Neutrophil (primary cell): ENCODE results near the gene PTGES2.

ENCODE experiments used
- H3K27ac ChIP-seq: fragments of 200-600 bp; sonication (generic); 2 replicates; pipeline ENCODE4 v1.5.1; 2016; ENCODE audit warnings: mild to moderate bottlenecking, moderate library complexity
- H3K27me3 ChIP-seq: fragments of 200-600 bp; sonication (generic); 2 replicates; pipeline ENCODE4 v1.6.0; 2016; ENCODE audit warnings: mild to moderate bottlenecking
- H3K36me3 ChIP-seq: fragments of 200-600 bp; sonication (generic); 2 replicates; pipeline ENCODE4 v1.5.1; 2017
- H3K4me1 ChIP-seq, 2 experiments: fragments of 200-600 bp in 1 of 2; sonication (generic) in 1 of 2; 1 replicate in 1 of 2; 2 replicates in 1 of 2; pipeline versions ENCODE4 v1.5.1 to v1.6.1; 2013 to 2016; ENCODE audit warnings: low read depth in 1 of 2, low read length in 1 of 2, mild to moderate bottlenecking in 1 of 2, moderate library complexity in 1 of 2; ENCODE audit not compliant: control insufficient read depth in 1 of 2, insufficient read depth in 1 of 2
- H3K4me3 ChIP-seq, 2 experiments: fragments of 200-600 bp in 1 of 2; sonication (generic) in 1 of 2; 1 replicate in 1 of 2; 2 replicates in 1 of 2; pipeline ENCODE4 v1.5.1; 2013 to 2016; ENCODE audit warnings: low read depth in 1 of 2, low read length in 1 of 2, mild to moderate bottlenecking in 1 of 2, moderate library complexity in 1 of 2
- H3K9me3 ChIP-seq: fragments of 200-600 bp; sonication (generic); 2 replicates; pipeline ENCODE4 v1.5.1; 2016
- CTCF ChIP-seq: fragments of 200-600 bp; sonication (generic); IDR thresholded peaks from 2 replicates; pipeline ENCODE4 v1.5.1; 2016; ENCODE audit warnings: antibody characterized with exemption

Gene PTGES2

GRCh38 chr9:128144239-128145181 is 17.0 kb upstream of the PTGES2 start:
- Histone ChIP-seq H3K4me3 (peak overlapping the region in 1 of 2 experiments; percentile 23), H3K27me3 (no peaks in the 10 kb centered on the region), H3K27ac (peak overlapping the region; percentile 85)

GRCh38 chr9:128143525-128144238 is 16.2 kb upstream of the PTGES2 start:
- no peaks in the 10 kb centered on the region for H3K9me3 ChIP-seq
- peaks cover 68 to 77% of the 10 kb centered on the region in 2 experiments for H3K4me1 ChIP-seq
- H3K4me3 ChIP-seq = peak overlapping the region; percentile 21 to 23
- H3K27ac ChIP-seq = peak overlapping the region; percentile 85
- no peaks in the 10 kb centered on the region for H3K36me3 ChIP-seq
- no peak for TF ChIP-seq CTCF
- H3K27me3 ChIP-seq = no peaks in the 10 kb centered on the region

More at GRCh38 chr9:128144239-128145181, 17.0 kb upstream of the PTGES2 start:
- Histone ChIP-seq H3K36me3 (no peaks in the 10 kb centered on the region), H3K4me1 (peaks cover 76 to 82% of the 10 kb centered on the region in 2 experiments), H3K9me3 (no peaks in the 10 kb centered on the region)
- no peak for TF ChIP-seq CTCF

- H3K4me1 ChIP-seq = peaks cover 60 to 72% of the 10 kb centered on the region in 2 experiments
- no peaks in the 10 kb centered on the region for H3K27me3 ChIP-seq
- TF ChIP-seq CTCF = no peak
- H3K27ac ChIP-seq = peak overlapping the region; percentile 85
- no peaks in the 10 kb centered on the region for H3K36me3 ChIP-seq
- H3K4me3 ChIP-seq = peak overlapping the region in 1 of 2 experiments; percentile 21
- no peaks in the 10 kb centered on the region for H3K9me3 ChIP-seq
Observed at GRCh38 chr9:128142596-128142995, 15.1 kb upstream of the PTGES2 start.

GRCh38 chr9:128142061-128142460 is 14.5 kb upstream of the PTGES2 start:
- no peaks in the 10 kb centered on the region for H3K36me3 ChIP-seq
- no peaks in the 10 kb centered on the region for H3K9me3 ChIP-seq
- H3K27me3 ChIP-seq = no peaks in the 10 kb centered on the region
- no peak overlapping the region for H3K4me3 ChIP-seq
- TF ChIP-seq CTCF = no peak
- peaks cover 55 to 67% of the 10 kb centered on the region in 2 experiments for H3K4me1 ChIP-seq
- peak overlapping the region; percentile 39 for H3K27ac ChIP-seq

- no peaks in the 10 kb centered on the region for H3K9me3 ChIP-seq
- H3K27ac ChIP-seq = peak overlapping the region; percentile 39
- no peaks in the 10 kb centered on the region for H3K27me3 ChIP-seq
- H3K36me3 ChIP-seq = no peaks in the 10 kb centered on the region
- TF ChIP-seq CTCF = no peak
- no peak overlapping the region for H3K4me3 ChIP-seq
- H3K4me1 ChIP-seq = peaks cover 50 to 62% of the 10 kb centered on the region in 2 experiments
Observed at GRCh38 chr9:128141604-128142003, 14.1 kb upstream of the PTGES2 start.
